ENCODE data around the gene PLA2G15.
A peak's percentile ranks its signal among the peaks of the same experiment; 100 is the strongest.

PLA2G15 gene

DNA sequence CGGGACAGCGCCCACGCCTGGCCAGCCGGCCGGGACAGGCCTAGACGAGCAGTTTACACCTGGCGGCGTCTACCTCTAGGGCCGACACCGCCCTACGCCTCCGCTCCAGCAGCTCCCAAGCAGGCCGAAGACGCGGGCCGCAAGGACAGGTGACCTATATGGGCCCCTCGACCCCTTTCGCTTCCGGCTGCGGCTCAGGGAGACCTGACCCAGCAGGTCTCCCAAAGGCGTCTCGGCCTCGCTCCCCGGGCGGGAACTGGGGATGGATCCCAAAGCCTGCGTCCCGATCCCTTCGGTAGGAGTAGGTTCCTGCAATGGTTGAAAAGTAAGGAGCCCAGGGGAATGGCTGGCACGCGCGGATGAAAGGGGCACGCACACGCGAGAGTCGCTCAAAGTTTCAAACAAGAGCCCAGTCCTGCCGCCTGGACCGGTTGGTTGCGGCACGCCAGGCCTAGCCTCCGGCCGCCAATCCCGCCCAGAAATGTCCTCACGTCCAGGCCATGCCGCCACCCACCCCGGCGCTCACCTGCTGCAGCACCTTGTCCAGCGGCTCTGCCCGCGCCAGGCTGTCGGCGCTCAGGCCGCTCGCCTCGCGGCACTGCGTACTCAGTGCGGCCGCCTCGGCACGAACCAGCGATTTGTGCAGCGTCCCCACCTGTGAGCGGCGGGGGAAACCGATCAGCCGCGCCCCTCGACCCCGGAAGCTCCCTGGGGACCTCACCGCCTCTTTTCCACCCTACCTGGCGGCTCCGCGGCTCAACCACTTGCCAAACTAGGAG is 9.9 kb upstream of the PLA2G15 start:
- DNase-seq (ENCODE audit: low spot score), result no peak
- TF ChIP-seq, protein P1, sequence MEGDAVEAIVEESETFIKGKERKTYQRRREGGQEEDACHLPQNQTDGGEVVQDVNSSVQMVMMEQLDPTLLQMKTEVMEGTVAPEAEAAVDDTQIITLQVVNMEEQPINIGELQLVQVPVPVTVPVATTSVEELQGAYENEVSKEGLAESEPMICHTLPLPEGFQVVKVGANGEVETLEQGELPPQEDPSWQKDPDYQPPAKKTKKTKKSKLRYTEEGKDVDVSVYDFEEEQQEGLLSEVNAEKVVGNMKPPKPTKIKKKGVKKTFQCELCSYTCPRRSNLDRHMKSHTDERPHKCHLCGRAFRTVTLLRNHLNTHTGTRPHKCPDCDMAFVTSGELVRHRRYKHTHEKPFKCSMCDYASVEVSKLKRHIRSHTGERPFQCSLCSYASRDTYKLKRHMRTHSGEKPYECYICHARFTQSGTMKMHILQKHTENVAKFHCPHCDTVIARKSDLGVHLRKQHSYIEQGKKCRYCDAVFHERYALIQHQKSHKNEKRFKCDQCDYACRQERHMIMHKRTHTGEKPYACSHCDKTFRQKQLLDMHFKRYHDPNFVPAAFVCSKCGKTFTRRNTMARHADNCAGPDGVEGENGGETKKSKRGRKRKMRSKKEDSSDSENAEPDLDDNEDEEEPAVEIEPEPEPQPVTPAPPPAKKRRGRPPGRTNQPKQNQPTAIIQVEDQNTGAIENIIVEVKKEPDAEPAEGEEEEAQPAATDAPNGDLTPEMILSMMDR (IDR thresholded peaks at IDR 0.05; ENCODE audit: extremely low read depth, insufficient read depth, missing control alignments), result no peak
- in situ Hi-C loops (cut with MboI; ENCODE audit: low pct_unique_long_range_greater_than_20kb, low sequenced_read_pairs, unreplicated experiment), result no loop called here

DNA sequence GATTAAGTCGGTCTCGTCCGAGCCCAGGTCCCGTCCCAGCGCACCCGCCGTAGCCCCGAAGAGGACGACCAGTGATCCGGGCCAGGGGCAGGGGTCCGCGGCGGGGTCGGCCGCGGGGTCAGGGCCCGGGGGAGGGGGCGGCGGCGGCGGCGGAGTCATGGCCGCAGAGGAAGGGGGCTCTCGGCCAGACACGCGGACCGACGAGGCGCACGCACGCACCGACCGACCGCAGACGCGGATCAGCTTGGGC is 9.4 kb upstream of the PLA2G15 start, which contains the start of gene ESRP2:
TSS of gene ESRP2 (minus strand) at position 241 of the 250 bp plus-strand sequence. CDS start at position 159, 82 bp downstream.
- TF ChIP-seq, protein P1 (IDR thresholded peaks at IDR 0.05; ENCODE audit: extremely low read depth, insufficient read depth, missing control alignments), result no peak
- DNase-seq (ENCODE audit: low spot score), result no peak
- in situ Hi-C loops (cut with MboI; ENCODE audit: low pct_unique_long_range_greater_than_20kb, low sequenced_read_pairs, unreplicated experiment), result no loop called here

DNA sequence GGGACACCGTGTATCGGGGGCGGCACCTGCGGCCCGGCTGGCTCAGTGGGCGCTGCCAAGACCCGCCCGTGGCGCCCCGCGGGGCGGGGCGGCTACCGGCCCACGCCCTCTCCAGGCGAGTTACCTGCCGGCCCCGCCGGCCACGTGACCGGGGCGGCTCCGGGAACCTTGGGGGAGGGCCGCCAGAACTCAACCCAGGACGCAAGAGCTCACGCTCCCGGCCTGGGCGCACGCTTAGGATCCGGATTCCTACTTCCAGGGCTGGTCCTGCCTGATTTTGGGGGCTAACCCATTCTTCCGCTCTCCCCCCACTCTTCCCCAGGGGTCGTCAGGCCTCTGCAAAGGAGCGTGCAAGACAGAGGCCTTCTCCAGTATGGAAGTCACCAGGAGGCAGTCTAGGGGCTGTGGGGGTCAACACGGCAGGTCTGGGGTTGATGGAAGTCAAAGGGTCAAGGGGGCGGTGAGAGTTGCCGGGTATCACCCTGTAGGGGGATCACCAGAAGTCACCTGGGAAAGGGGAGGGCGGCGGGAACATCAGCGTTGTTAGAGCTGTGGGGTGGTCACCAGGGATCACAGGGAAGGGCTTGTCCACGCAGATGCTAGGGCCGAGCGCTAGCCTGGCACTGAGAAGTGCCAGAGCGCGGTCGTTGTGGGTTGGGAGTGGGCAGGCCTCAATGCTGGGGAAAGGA is 8.9 kb upstream of the PLA2G15 start:
- TF ChIP-seq, protein P1 (IDR thresholded peaks at IDR 0.05; ENCODE audit: extremely low read depth, insufficient read depth, missing control alignments), result no peak
- peak; percentile 64 for DNase-seq (ENCODE audit: low spot score)
- in situ Hi-C loops (cut with MboI; ENCODE audit: low pct_unique_long_range_greater_than_20kb, low sequenced_read_pairs, unreplicated experiment), result no loop called here

DNA sequence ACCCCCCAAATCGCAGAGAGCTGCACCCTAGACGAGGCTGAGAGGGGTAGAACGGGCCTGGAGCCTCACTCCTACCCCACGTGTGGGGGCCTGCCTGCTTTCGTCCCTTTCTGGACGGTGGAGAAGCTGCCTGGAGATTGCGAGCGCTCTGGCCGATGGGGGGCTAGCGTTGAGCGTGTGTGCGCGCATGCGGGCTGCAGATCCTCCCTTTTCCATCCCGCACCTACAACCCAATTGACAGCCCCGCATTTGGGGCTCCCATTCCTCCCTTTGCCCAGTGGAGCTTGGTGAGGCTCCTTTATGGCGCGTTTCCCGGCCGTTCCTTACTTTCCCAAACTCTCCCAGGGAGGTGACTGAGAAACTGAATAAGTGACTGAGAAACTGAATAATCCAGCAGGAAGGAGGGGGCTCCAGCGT is 8.3 kb upstream of the PLA2G15 start:
- peak; percentile 49 for DNase-seq (ENCODE audit: low spot score)

DNA sequence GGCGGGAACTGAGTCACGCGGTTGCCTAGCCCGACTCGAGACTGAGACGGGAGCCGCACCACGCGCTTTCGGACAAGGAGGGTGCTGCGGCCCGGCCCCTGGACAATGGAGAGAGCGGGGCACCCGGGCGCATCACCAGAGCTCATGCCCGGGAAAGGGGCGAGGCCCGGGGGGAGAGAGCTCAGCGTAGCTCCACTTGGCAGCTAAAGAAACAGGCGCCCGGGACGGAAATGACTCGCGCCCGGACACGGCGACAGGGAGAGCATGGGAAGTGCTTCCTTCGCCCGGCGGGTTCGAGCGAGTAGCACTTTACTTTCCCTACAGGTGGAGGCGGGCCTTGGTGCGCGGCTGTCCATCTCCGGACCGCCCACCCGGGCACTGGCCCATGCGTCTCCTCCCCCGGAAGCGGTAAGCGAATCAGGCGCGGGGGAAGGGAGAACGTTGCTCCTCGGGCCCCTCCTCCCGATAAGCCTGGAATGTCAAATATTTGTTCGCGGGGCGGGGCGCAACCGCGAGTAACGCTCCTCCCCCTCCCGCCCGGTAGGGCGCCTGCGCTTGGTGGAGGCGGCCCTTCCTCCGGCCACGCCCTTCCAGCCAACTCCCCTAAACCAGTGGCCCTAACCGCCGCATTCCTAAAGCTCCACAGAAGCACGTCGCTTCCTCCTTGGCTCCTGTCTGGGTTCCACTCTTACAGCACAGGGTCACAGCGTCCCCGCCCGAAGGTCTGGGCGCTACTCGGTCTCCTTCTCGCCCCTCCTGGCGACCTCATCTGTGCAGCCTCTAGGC is 7.7 kb upstream of the PLA2G15 start:
- TF ChIP-seq, protein P1 (IDR thresholded peaks at IDR 0.05; ENCODE audit: extremely low read depth, insufficient read depth, missing control alignments), result no peak
- in situ Hi-C loops (cut with MboI; ENCODE audit: low pct_unique_long_range_greater_than_20kb, low sequenced_read_pairs, unreplicated experiment), result no loop called here
- DNase-seq (ENCODE audit: low spot score), result peak; percentile 97

More for the DNA sequence above, 8.3 kb upstream of the PLA2G15 start:
- in situ Hi-C loops (cut with MboI; ENCODE audit: low pct_unique_long_range_greater_than_20kb, low sequenced_read_pairs, unreplicated experiment), result no loop called here
- TF ChIP-seq, protein P1 (IDR thresholded peaks at IDR 0.05; ENCODE audit: extremely low read depth, insufficient read depth, missing control alignments), result no peak

DNA sequence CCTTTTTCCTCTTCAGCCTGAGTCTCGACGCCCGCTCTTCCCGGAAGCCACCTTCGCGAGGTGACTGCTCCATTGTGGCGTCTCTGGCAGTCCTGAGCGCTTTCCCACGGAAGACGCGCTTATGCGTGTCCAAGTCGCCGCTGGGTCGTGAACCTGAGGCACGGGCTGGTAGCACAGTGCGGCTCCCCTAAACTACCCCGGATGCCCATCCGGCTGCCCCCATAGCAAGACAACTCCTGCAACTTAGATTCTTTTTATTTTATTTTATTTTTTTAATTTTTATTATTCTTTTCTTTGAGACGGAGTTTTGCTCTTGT is 7.2 kb upstream of the PLA2G15 start:
- TF ChIP-seq, protein P1 (IDR thresholded peaks at IDR 0.05; ENCODE audit: extremely low read depth, insufficient read depth, missing control alignments), result no peak
- in situ Hi-C loops (cut with MboI; ENCODE audit: low pct_unique_long_range_greater_than_20kb, low sequenced_read_pairs, unreplicated experiment), result no loop called here
- no peak for DNase-seq (ENCODE audit: low spot score)

All from GM13977 (cell line).